ENCODE data around the gene TLE3. TPM values are rescaled to one million over a fixed set of nuclear protein-coding genes. Genes with fewer than 3 reads are reported as not detected.

The TLE3 gene
- total and polyA plus RNA-seq, 10 donors = 23.7 to 141 (median 104) TPM

- Histone ChIP-seq H3K36me3 (no peaks in the 10 kb centered on the region), H3K27ac (no peak overlapping the region), H3K9me3 (no peaks in the 10 kb centered on the region), H3K27me3 (replicated peaks in 1 of 7) (peaks cover 0 to 14% (median 0%) of the 10 kb centered on the region in 7 donors), H3K4me1 (no peaks in the 10 kb centered on the region), H3K4me3 (no peak overlapping the region)
- TF ChIP-seq CTCF (IDR thresholded peaks at IDR 0.05 in 8 of 11, conservative IDR thresholded peaks at IDR 0.05 in 3 of 11) = no peak
- TF ChIP-seq POLR2AphosphoS5 (IDR thresholded peaks at IDR 0.05) = no peak
- TF ChIP-seq POLR2A (IDR thresholded peaks at IDR 0.05) = no peak
- DNase-seq = no peak
- intact Hi-C loops (cut with DNase I; ENCODE audit: low total_unique reads) = no loop called here
- 90 to 96% (median 94%) methylated on average over 7 of the region's 7 CpGs for WGBS, 5 donors
Measured at GRCh38 chr15:70133781-70134421, 36.2 kb upstream of the TLE3 start.

GRCh38 chr15:70133296-70133695 lies 35.6 kb upstream of the TLE3 start:
- 71 to 89% (median 73%) methylated on average over 6 of the region's 6 CpGs for WGBS, 5 donors
- H3K9me3 ChIP-seq = no peaks in the 10 kb centered on the region
- no peaks in the 10 kb centered on the region for H3K4me1 ChIP-seq
- DNase-seq = no peak
- no peak overlapping the region for H3K27ac ChIP-seq
- intact Hi-C loops (cut with DNase I; ENCODE audit: low total_unique reads) = no loop called here
- TF ChIP-seq POLR2A (IDR thresholded peaks at IDR 0.05) = no peak
- TF ChIP-seq POLR2AphosphoS5 (IDR thresholded peaks at IDR 0.05) = no peak
- TF ChIP-seq CTCF (IDR thresholded peaks at IDR 0.05 in 8 of 11, conservative IDR thresholded peaks at IDR 0.05 in 3 of 11) = no peak
- no peak overlapping the region for H3K4me3 ChIP-seq
- H3K27me3 ChIP-seq (replicated peaks in 1 of 7) = peaks cover 0 to 9% (median 0%) of the 10 kb centered on the region in 7 donors
- H3K36me3 ChIP-seq = no peaks in the 10 kb centered on the region

GRCh38 chr15:70132571-70132970 lies 34.9 kb upstream of the TLE3 start:
- intact Hi-C loops (cut with DNase I; ENCODE audit: low total_unique reads) = no loop called here
- H3K27me3 ChIP-seq (replicated peaks in 1 of 7) = peaks cover 0 to 9% (median 0%) of the 10 kb centered on the region in 7 donors
- no peaks in the 10 kb centered on the region for H3K36me3 ChIP-seq
- TF ChIP-seq CTCF (IDR thresholded peaks at IDR 0.05 in 8 of 11, conservative IDR thresholded peaks at IDR 0.05 in 3 of 11) = no peak
- TF ChIP-seq POLR2AphosphoS5 (IDR thresholded peaks at IDR 0.05) = no peak
- TF ChIP-seq POLR2A (IDR thresholded peaks at IDR 0.05) = no peak
- H3K4me1 ChIP-seq = peaks cover 0 to 6% (median 0%) of the 10 kb centered on the region in 6 donors
- WGBS, 5 donors = 70 to 94% (median 93%) methylated on average over 1 of the region's 1 CpG
- DNase-seq = no peak
- H3K4me3 ChIP-seq = no peak overlapping the region
- H3K9me3 ChIP-seq = no peaks in the 10 kb centered on the region
- H3K27ac ChIP-seq = no peak overlapping the region

- Histone ChIP-seq H3K4me3 (no peak overlapping the region), H3K36me3 (no peaks in the 10 kb centered on the region), H3K27me3 (replicated peaks in 1 of 7) (peaks cover 0 to 9% (median 0%) of the 10 kb centered on the region in 7 donors), H3K27ac (no peak overlapping the region), H3K9me3 (no peaks in the 10 kb centered on the region), H3K4me1 (peaks cover 0 to 10% (median under 1%) of the 10 kb centered on the region in 6 donors)
- intact Hi-C loops (cut with DNase I; ENCODE audit: low total_unique reads) = no loop called here
- TF ChIP-seq POLR2AphosphoS5 (IDR thresholded peaks at IDR 0.05) (no peak), POLR2A (IDR thresholded peaks at IDR 0.05) (no peak), CTCF (IDR thresholded peaks at IDR 0.05 in 8 of 11, conservative IDR thresholded peaks at IDR 0.05 in 3 of 11) (no peak)
- 82 to 97% (median 88%) methylated on average over 4 of the region's 4 CpGs for WGBS, 5 donors
- no peak for DNase-seq
Measured at GRCh38 chr15:70132139-70132538, 34.4 kb upstream of the TLE3 start.

All from spleen (tissue), 11 donors.